ENCODE results near the gene OPCML.

DNA sequence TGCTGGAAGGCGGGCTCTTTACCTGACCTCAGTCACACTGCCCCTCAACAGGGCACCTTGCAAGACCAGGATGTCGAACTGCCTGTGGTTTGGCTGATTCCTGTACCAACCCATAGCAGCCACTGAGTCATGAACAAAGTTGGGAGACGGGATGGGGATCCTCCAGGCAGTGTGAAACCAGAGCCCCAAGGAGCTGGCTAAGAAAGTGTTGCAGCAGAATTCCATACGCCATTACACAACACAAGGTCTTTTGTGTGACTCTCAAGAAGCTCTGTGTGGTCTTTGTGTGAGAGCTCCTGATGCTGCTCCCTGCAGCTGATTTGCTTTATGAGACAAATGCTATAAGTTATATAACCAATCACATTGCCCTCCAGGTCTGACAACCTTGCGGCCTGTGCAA, 617.7 kb downstream of the OPCML start:
- TF ChIP-seq, protein P1, sequence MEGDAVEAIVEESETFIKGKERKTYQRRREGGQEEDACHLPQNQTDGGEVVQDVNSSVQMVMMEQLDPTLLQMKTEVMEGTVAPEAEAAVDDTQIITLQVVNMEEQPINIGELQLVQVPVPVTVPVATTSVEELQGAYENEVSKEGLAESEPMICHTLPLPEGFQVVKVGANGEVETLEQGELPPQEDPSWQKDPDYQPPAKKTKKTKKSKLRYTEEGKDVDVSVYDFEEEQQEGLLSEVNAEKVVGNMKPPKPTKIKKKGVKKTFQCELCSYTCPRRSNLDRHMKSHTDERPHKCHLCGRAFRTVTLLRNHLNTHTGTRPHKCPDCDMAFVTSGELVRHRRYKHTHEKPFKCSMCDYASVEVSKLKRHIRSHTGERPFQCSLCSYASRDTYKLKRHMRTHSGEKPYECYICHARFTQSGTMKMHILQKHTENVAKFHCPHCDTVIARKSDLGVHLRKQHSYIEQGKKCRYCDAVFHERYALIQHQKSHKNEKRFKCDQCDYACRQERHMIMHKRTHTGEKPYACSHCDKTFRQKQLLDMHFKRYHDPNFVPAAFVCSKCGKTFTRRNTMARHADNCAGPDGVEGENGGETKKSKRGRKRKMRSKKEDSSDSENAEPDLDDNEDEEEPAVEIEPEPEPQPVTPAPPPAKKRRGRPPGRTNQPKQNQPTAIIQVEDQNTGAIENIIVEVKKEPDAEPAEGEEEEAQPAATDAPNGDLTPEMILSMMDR (IDR thresholded peaks at IDR 0.05) = no peak
- TF ChIP-seq POLR2A (IDR thresholded peaks at IDR 0.05; ENCODE audit: low read depth) = no peak
- no peak for TF ChIP-seq POLR2AphosphoS5 (IDR thresholded peaks at IDR 0.05)
- no peak for TF ChIP-seq EP300 (IDR thresholded peaks at IDR 0.05)

All from esophagus muscularis mucosa (tissue), 4 donors.